Kidney (tissue), 14 donors: ENCODE measurements around the gene RPP40. TPM values are rescaled to one million over a fixed set of nuclear protein-coding genes. Genes with fewer than 3 reads are reported as not detected.

Experiments used
- DNase-seq, 5 donors: peaks; one replicate each; pipeline ENCODE4 v3.0.0-alpha.2; 2013 to 2020
- FAIRE-seq: peaks from 2 replicates; lab custom pipeline; 2012; peaks lifted over from hg19 to GRCh38; lab: Jason Lieb, UNC
- H3K27ac ChIP-seq, 2 donors: one replicate each; pipeline ENCODE4 v1.7.0; 2013; ENCODE audit warnings: low read depth in 2 of 2, low read length in 2 of 2, inconsistent platforms in 1 of 2
- H3K27me3 ChIP-seq: one replicate; pipeline ENCODE4 v1.7.1; 2013; ENCODE audit warnings: low read length, inconsistent platforms; ENCODE audit not compliant: control insufficient read depth, insufficient read depth
- H3K36me3 ChIP-seq, 3 donors: one replicate each; pipeline versions ENCODE4 v1.7.0 to v1.7.1; 2013; ENCODE audit warnings: low read length in 3 of 3, control low read depth in 1 of 3, inconsistent platforms in 1 of 3; ENCODE audit not compliant: insufficient read depth in 3 of 3, control insufficient read depth in 2 of 3
- H3K4me1 ChIP-seq, 3 donors: one replicate each; pipeline versions ENCODE4 v1.7.0 to v1.7.1; 2013; ENCODE audit warnings: low read length in 3 of 3, inconsistent platforms in 1 of 3, low read depth in 1 of 3; ENCODE audit not compliant: control insufficient read depth in 2 of 3, insufficient read depth in 2 of 3
- H3K4me3 ChIP-seq, 3 donors: one replicate each; pipeline versions ENCODE4 v1.7.0 to v1.8.1; 2013; ENCODE audit warnings: low read length in 3 of 3, control low read depth in 1 of 3, inconsistent platforms in 1 of 3
- H3K9ac ChIP-seq, 3 donors: one replicate each; pipeline versions ENCODE4 v1.7.0 to v1.7.1; 2013; ENCODE audit warnings: low read length in 3 of 3, control low read depth in 1 of 3, inconsistent platforms in 1 of 3
- H3K9me3 ChIP-seq, 3 donors: one replicate each; pipeline versions ENCODE4 v1.7.0 to v1.7.1; 2013; ENCODE audit warnings: low read length in 3 of 3, control low read depth in 1 of 3, inconsistent platforms in 1 of 3; ENCODE audit not compliant: control insufficient read depth in 2 of 3, insufficient read depth in 1 of 3
- CTCF ChIP-seq: IDR thresholded peaks from 3 replicates; pipeline ENCODE4 v1.5.1; 2012; ENCODE audit warnings: mild to moderate bottlenecking, moderate library complexity, borderline replicate concordance; ENCODE audit not compliant: insufficient read depth; ENCODE audit errors: extremely low read depth
- intact Hi-C: fragments of 100-400 bp; cut with DNase I; formaldehyde crosslinking; loops from one replicate; pipeline ENCODE4 v1.11.1; 2022
- polyA plus RNA-seq: library from polyadenylated mRNA; stranded (reverse); fragments of 350-450 nt; fragmentation: Illumina TruSeq; extraction: RNeasy Lipid Tissue Mini Kit (QIAGEN cat#74804); gene quantifications from one replicate; pipeline ENCODE4 v1.2.3, GENCODE V29; 2014; ENCODE audit warnings: low read depth, low replicate concordance; ENCODE audit not compliant: insufficient read depth
- total RNA-seq: library from RNA; stranded (reverse); fragmentation: NEBNext Ultra II Directional; extraction: Animal tissue kit (Norgen Biotek cat#: 25700); gene quantifications from one replicate; pipeline ENCODE4 v1.2.1, GENCODE V29; 2021
- donor health status: control.
- donor health status: control.
- donor health status: control.
- donor health status: control.
- donor health status: control.
- donor health status: DM: yes; HTN: yes; CAD: no.
- donor health status: Normal renal cell carcinoma (clear cell type).

Gene RPP40
- total and polyA plus RNA-seq, 2 donors from 2014 or later, result 3.7 to 7.4 TPM

- Histone ChIP-seq H3K4me3 (no peak overlapping the region), H3K27ac (no peak overlapping the region), H3K4me1 (no peaks in the 10 kb centered on the region), H3K27me3 (no peaks in the 10 kb centered on the region), H3K36me3 (peaks cover 0 to 9% (median 4%) of the 10 kb centered on the region in 3 donors), H3K9me3 (no peaks in the 10 kb centered on the region), H3K9ac (no peak overlapping the region)
- no peak for DNase-seq
- no peak for TF ChIP-seq CTCF
- FAIRE-seq, result no peak
- intact Hi-C loops, result no loop called here
These were observed 54.9 kb downstream of the RPP40 start for GRCh38 chr6:4948781-4949450.

GRCh38 chr6:4947716-4948115 lies 56.1 kb downstream of the RPP40 start:
- H3K4me1 ChIP-seq, result peaks cover 0 to under 1% (median 0%) of the 10 kb centered on the region in 3 donors
- FAIRE-seq (no peak), DNase-seq (no peak)

GRCh38 chr6:4946521-4946920 lies 57.3 kb downstream of the RPP40 start:
- Histone ChIP-seq H3K4me1 (peaks cover 0 to 5% (median 4%) of the 10 kb centered on the region in 3 donors), H3K9me3 (no peaks in the 10 kb centered on the region), H3K27ac (no peak overlapping the region), H3K9ac (no peak overlapping the region), H3K4me3 (no peak overlapping the region), H3K27me3 (no peaks in the 10 kb centered on the region), H3K36me3 (peaks cover 0 to 8% (median 0%) of the 10 kb centered on the region in 3 donors)
- FAIRE-seq (no peak), DNase-seq (no peak)
- TF ChIP-seq CTCF, result no peak
- intact Hi-C loops, result no loop called here

More at GRCh38 chr6:4947716-4948115, 56.1 kb downstream of the RPP40 start:
- H3K27me3 ChIP-seq, result no peaks in the 10 kb centered on the region
- H3K4me3 ChIP-seq, result no peak overlapping the region
- no peak overlapping the region for H3K9ac ChIP-seq
- intact Hi-C loops, result no loop called here
- H3K9me3 ChIP-seq, result no peaks in the 10 kb centered on the region
- H3K36me3 ChIP-seq, result peaks cover 0 to 9% (median 0%) of the 10 kb centered on the region in 3 donors
- no peak for TF ChIP-seq CTCF
- H3K27ac ChIP-seq, result no peak overlapping the region

Other genes starting within 250 kb of the RPP40 start
- 46.8 TPM for gene CDYL, start 227.6 kb downstream of the RPP40 start, total RNA-seq
- 7.4 TPM for gene CDYL, start 227.6 kb downstream of the RPP40 start, polyA plus RNA-seq
- gene PPP1R3G, start 81.3 kb upstream of the RPP40 start, total RNA-seq, result 1.9 TPM
- 0.49 TPM for gene PPP1R3G, start 81.3 kb upstream of the RPP40 start, polyA plus RNA-seq